ENCODE measurements around the gene PARD3B.

DNA sequence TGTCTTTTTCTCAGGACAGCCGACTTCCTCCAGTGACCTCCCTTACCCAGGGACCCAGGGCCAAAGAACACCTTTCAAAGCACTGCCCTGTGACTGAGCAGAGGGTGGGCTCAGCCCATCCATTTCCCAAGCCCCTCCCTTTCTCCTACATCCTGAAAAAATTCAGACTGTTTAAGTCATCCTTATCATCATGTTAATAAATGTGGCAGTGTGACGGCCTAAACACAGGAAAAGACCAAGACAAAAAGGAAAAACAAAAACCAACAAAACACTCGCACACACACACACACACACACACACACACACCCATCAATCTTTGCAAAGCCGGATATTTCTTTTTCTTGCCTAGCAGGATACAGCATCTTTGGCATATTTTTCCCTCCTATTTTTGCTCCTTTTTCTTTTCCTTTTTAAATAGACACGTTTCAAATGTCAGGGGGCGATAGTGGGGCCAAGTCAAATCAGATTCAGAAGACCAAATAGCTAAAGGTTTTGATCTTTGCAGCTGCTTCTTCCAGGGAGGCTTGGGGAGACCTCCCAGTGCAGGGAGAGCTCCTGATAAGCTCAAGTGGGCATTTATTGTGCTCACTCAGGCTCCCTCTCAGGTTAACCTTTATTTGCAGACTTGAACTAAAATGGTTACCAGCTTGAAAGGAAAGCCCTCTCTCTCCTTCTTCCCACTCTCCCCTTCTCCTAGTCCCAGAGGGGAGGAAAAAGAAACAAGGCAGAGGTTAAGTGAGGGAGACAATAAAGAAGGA is 1097.5 kb downstream of the PARD3B start:
- TF ChIP-seq CTCF (IDR thresholded peaks at IDR 0.05; ENCODE audit: insufficient read depth, low read length, poor library complexity, severe bottlenecking) (no peak), EZH2phosphoT487 (conservative IDR thresholded peaks at IDR 0.05; ENCODE audit: low read length) (no peak)

Data from SU-DHL-6 (cell line).